Neural cell (in vitro differentiated cells): ENCODE measurements around the gene NCAM1. TPM values are rescaled to one million over a fixed set of nuclear protein-coding genes. Genes with fewer than 3 reads are reported as not detected.

Experiments used
- H2AFZ ChIP-seq: fragments of 200-600, 300-800 bp; sonication (generic), shearing (Covaris generic); 2 replicates; pipeline ENCODE4 v1.6.0; 2014; ENCODE audit warnings: low read depth, mild to moderate bottlenecking, antibody characterized with exemption, low read length, moderate library complexity
- H3F3A ChIP-seq: fragments of 200-600 bp; shearing (Covaris generic); 2 replicates; pipeline ENCODE4 v1.6.1; 2016; ENCODE audit warnings: mild to moderate bottlenecking, moderate library complexity, mixed read lengths, antibody characterized with exemption, low read length; ENCODE audit not compliant: insufficient read depth, poor library complexity, severe bottlenecking
- H3K27ac ChIP-seq: fragments of 200-600, 300-800 bp; sonication (generic), shearing (Covaris generic); 2 replicates; pipeline ENCODE4 v1.5.1; 2014; ENCODE audit warnings: mild to moderate bottlenecking, low read length, moderate library complexity
- H3K27me3 ChIP-seq: fragments of 300-800, 200-600 bp; sonication (generic), shearing (Covaris generic); 2 replicates; pipeline ENCODE4 v1.6.0; 2014; ENCODE audit warnings: mild to moderate bottlenecking, low read depth, low read length, moderate library complexity; ENCODE audit not compliant: insufficient read depth
- H3K36me3 ChIP-seq: fragments of 300-800, 200-600 bp; sonication (generic), shearing (Covaris generic); 2 replicates; pipeline ENCODE4 v1.5.1; 2014; ENCODE audit warnings: mild to moderate bottlenecking, antibody characterized with exemption, low read length, moderate library complexity; ENCODE audit not compliant: insufficient read depth
- H3K4me2 ChIP-seq: fragments of 300-800, 200-600 bp; sonication (generic), shearing (Covaris generic); 2 replicates; pipeline ENCODE4 v1.6.0; 2014; ENCODE audit warnings: mild to moderate bottlenecking, low read length
- H3K4me3 ChIP-seq: fragments of 300-800, 200-600 bp; sonication (generic), shearing (Covaris generic); 2 replicates; pipeline ENCODE4 v1.5.1; 2014; ENCODE audit warnings: mild to moderate bottlenecking, low read length, moderate library complexity
- H3K79me2 ChIP-seq: fragments of 200-600 bp; shearing (Covaris generic); replicated peaks from 2 replicates; pipeline ENCODE4 v1.6.0; 2014; ENCODE audit warnings: mild to moderate bottlenecking, low read length, moderate library complexity; ENCODE audit not compliant: insufficient read depth
- H3K9ac ChIP-seq: fragments of 300-800, 200-600 bp; sonication (generic), shearing (Covaris generic); 2 replicates; pipeline ENCODE4 v1.6.1; 2016; ENCODE audit warnings: mild to moderate bottlenecking, low read length, mixed read lengths
- H3K9me2 ChIP-seq: fragments of 200-600 bp; shearing (Covaris generic); 2 replicates; pipeline ENCODE4 v1.6.1; 2016; ENCODE audit warnings: mild to moderate bottlenecking, low read length, mixed read lengths; ENCODE audit not compliant: insufficient read depth
- H3K9me3 ChIP-seq: fragments of 200-600, 300-800 bp; sonication (generic), shearing (Covaris generic); 2 replicates; pipeline ENCODE4 v1.6.1; 2016; ENCODE audit warnings: mild to moderate bottlenecking, mixed run types, low read length, moderate library complexity, mixed read lengths
- H4K20me1 ChIP-seq: fragments of 200-600 bp; shearing (Covaris generic); 2 replicates; pipeline ENCODE4 v1.6.1; 2016; ENCODE audit warnings: mild to moderate bottlenecking, mixed run types; ENCODE audit not compliant: insufficient read depth
- EP300 ChIP-seq: fragments of 450-650 bp; conservative IDR thresholded peaks from 2 replicates; pipeline ENCODE4 v1.6.1; 2014; ENCODE audit warnings: antibody characterized with exemption, mild to moderate bottlenecking, moderate library complexity; ENCODE audit not compliant: poor library complexity, severe bottlenecking
- EZH2 ChIP-seq: fragments of 200-600, 300-800 bp; shearing (Covaris generic), sonication (generic); IDR thresholded peaks from 2 replicates; pipeline ENCODE4 v1.6.1; 2014; ENCODE audit warnings: antibody characterized with exemption, low read length, borderline replicate concordance, mild to moderate bottlenecking; ENCODE audit not compliant: insufficient read depth, poor library complexity, severe bottlenecking
- MXI1 ChIP-seq: fragments of 450-650 bp; conservative IDR thresholded peaks from 2 replicates; pipeline ENCODE4 v1.6.1; 2014; ENCODE audit warnings: antibody characterized with exemption, mild to moderate bottlenecking; ENCODE audit not compliant: poor library complexity, severe bottlenecking
- POLR2AphosphoS5 ChIP-seq: IDR thresholded peaks from 2 replicates; pipeline ENCODE4 v1.6.1; 2012
- RAD21 ChIP-seq: fragments of 450-650 bp; conservative IDR thresholded peaks from 2 replicates; pipeline ENCODE4 v1.6.1; 2014; ENCODE audit warnings: antibody characterized with exemption, mild to moderate bottlenecking, moderate library complexity
- SMC3 ChIP-seq: fragments of 450-650 bp; conservative IDR thresholded peaks from 2 replicates; pipeline ENCODE4 v1.6.1; 2014; ENCODE audit warnings: antibody characterized with exemption, mild to moderate bottlenecking, moderate library complexity; ENCODE audit not compliant: poor library complexity
- TAF1 ChIP-seq: IDR thresholded peaks from 2 replicates; pipeline ENCODE4 v1.6.1; 2012; ENCODE audit warnings: low read depth
- polyA plus RNA-seq: library from polyadenylated mRNA; depleted of rRNA; stranded (reverse); fragments of >200 nt; gene quantifications from 2 replicates; pipeline ENCODE4 v1.2.3, GENCODE V29; 2014
- TF ChIP-seq, protein P1 (sequence below): fragments of 450-650 bp; IDR thresholded peaks from 2 replicates; pipeline ENCODE4 v1.5.1; 2014; ENCODE audit warnings: antibody characterized with exemption, mild to moderate bottlenecking, moderate library complexity; ENCODE audit not compliant: poor library complexity, severe bottlenecking
- TF ChIP-seq, protein P2 (sequence below): IDR thresholded peaks from 2 replicates; pipeline ENCODE4 v1.6.1; 2012; ENCODE audit warnings: borderline replicate concordance

The NCAM1 gene
- polyA plus RNA-seq, 1 donor from 2014 or later, result 120 TPM

DNA sequence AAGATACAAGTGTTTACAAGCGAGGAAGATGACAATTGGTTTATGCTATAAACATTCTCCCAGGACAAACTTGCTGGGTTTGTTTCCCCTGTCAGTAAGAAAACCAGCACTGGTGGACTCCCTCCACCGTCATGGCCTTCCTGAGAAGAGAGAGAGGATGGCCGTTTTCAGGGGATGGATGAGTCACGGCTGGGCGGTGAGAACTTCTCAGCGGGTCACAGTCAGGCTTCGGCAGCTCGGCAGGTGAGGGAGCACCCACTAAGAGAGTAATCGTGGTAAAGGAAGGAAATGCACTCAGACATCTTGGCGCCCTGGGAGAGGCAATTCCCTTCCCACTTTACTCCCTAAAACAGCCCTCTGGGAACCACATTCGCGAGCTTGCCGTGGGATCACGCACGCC is 83.9 kb downstream of the NCAM1 start:
- Histone ChIP-seq H3K4me3 (no peak overlapping the region), H4K20me1 (peaks cover 8% of the 10 kb centered on the region), H3K36me3 (peaks cover 4% of the 10 kb centered on the region), H3K9me2 (no peaks in the 10 kb centered on the region), H3K9ac (no peak overlapping the region), H3K27ac (no peak overlapping the region), H2AFZ (no peak overlapping the region), H3K4me2 (no peak overlapping the region), H3K9me3 (no peaks in the 10 kb centered on the region), H3F3A (no peaks in the 10 kb centered on the region), H3K79me2 (peaks cover 6% of the 10 kb centered on the region), H3K27me3 (no peaks in the 10 kb centered on the region)
- TF ChIP-seq SMC3 (no peak), TAF1 (no peak), EP300 (no peak), RAD21 (no peak), MXI1 (no peak), EZH2 (no peak), POLR2AphosphoS5 (no peak)
- TF ChIP-seq, protein P1, sequence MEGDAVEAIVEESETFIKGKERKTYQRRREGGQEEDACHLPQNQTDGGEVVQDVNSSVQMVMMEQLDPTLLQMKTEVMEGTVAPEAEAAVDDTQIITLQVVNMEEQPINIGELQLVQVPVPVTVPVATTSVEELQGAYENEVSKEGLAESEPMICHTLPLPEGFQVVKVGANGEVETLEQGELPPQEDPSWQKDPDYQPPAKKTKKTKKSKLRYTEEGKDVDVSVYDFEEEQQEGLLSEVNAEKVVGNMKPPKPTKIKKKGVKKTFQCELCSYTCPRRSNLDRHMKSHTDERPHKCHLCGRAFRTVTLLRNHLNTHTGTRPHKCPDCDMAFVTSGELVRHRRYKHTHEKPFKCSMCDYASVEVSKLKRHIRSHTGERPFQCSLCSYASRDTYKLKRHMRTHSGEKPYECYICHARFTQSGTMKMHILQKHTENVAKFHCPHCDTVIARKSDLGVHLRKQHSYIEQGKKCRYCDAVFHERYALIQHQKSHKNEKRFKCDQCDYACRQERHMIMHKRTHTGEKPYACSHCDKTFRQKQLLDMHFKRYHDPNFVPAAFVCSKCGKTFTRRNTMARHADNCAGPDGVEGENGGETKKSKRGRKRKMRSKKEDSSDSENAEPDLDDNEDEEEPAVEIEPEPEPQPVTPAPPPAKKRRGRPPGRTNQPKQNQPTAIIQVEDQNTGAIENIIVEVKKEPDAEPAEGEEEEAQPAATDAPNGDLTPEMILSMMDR, result no peak
- TF ChIP-seq, protein P2, sequence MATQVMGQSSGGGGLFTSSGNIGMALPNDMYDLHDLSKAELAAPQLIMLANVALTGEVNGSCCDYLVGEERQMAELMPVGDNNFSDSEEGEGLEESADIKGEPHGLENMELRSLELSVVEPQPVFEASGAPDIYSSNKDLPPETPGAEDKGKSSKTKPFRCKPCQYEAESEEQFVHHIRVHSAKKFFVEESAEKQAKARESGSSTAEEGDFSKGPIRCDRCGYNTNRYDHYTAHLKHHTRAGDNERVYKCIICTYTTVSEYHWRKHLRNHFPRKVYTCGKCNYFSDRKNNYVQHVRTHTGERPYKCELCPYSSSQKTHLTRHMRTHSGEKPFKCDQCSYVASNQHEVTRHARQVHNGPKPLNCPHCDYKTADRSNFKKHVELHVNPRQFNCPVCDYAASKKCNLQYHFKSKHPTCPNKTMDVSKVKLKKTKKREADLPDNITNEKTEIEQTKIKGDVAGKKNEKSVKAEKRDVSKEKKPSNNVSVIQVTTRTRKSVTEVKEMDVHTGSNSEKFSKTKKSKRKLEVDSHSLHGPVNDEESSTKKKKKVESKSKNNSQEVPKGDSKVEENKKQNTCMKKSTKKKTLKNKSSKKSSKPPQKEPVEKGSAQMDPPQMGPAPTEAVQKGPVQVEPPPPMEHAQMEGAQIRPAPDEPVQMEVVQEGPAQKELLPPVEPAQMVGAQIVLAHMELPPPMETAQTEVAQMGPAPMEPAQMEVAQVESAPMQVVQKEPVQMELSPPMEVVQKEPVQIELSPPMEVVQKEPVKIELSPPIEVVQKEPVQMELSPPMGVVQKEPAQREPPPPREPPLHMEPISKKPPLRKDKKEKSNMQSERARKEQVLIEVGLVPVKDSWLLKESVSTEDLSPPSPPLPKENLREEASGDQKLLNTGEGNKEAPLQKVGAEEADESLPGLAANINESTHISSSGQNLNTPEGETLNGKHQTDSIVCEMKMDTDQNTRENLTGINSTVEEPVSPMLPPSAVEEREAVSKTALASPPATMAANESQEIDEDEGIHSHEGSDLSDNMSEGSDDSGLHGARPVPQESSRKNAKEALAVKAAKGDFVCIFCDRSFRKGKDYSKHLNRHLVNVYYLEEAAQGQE, result no peak

DNA sequence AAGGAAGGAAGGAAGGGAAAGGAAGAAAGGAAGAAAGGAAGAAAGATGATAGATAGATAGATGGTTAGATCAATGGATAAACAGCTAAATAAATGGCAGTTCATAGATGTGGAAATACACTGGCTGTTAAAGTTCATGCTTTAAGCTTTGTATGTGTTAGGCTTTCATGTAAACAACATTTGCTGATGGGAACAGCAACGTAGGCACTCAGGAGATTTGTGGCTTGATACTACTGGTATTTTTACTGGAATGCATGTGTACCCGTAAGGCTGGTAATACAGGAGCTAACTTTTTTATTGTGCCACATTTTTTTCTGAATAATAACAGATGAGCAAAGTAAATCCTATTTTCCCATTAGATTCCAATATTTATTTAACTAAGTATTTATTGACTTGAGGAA is 85.6 kb downstream of the NCAM1 start:
- Histone ChIP-seq H3K4me3 (no peak overlapping the region), H3K9ac (no peak overlapping the region), H3K27me3 (no peaks in the 10 kb centered on the region), H3K9me2 (no peaks in the 10 kb centered on the region), H3K36me3 (peaks cover 4% of the 10 kb centered on the region), H4K20me1 (peaks cover 11% of the 10 kb centered on the region), H3K9me3 (no peaks in the 10 kb centered on the region), H3K79me2 (peaks cover 10% of the 10 kb centered on the region), H3F3A (peaks cover 4% of the 10 kb centered on the region), H2AFZ (no peak overlapping the region), H3K27ac (no peak overlapping the region), H3K4me2 (no peak overlapping the region)
- TF ChIP-seq, protein P1, result no peak
- TF ChIP-seq SMC3, result no peak
- TF ChIP-seq EZH2, result no peak
- TF ChIP-seq, protein P2, result no peak
- no peak for TF ChIP-seq POLR2AphosphoS5
- TF ChIP-seq EP300, result no peak
- TF ChIP-seq TAF1, result no peak
- no peak for TF ChIP-seq MXI1
- no peak for TF ChIP-seq RAD21
